GM23248 (cell line): ENCODE data around the gene YY2.

ENCODE experiments used
- EZH2 ChIP-seq: fragments of 200-600 bp; sonication (generic); IDR thresholded peaks from 2 replicates; pipeline ENCODE4 v1.6.1; 2018; ENCODE audit warnings: antibody characterized with exemption, mild to moderate bottlenecking; ENCODE audit not compliant: insufficient read depth, poor library complexity, severe bottlenecking
- EZH2phosphoT487 ChIP-seq: fragments of 200-600 bp; sonication (generic); IDR thresholded peaks from 2 replicates; pipeline ENCODE4 v1.6.1; 2018; ENCODE audit warnings: antibody characterized with exemption, moderate library complexity, mild to moderate bottlenecking, low read depth; ENCODE audit not compliant: insufficient read depth

GRCh38 chrX:21856504-21856903, 717 bp downstream of the YY2 start:
- TF ChIP-seq EZH2 (no peak), EZH2phosphoT487 (no peak)
